Testis (tissue), 3 donors: ENCODE data around the gene MSI2. TPM values are rescaled to one million over a fixed set of nuclear protein-coding genes. Genes with fewer than 3 reads are reported as not detected.

Experiments
- DNase-seq: peaks from one replicate; pipeline ENCODE4 v3.0.0-alpha.2; 2019
- H3K27ac ChIP-seq, 2 donors: fragments of 200-600 bp; sonication (generic); one replicate each; pipeline ENCODE4 v1.5.1; 2019
- H3K27me3 ChIP-seq: fragments of 200-600 bp; sonication (generic); one replicate; pipeline ENCODE4 v1.5.1; 2019
- H3K36me3 ChIP-seq: fragments of 200-600 bp; sonication (generic); one replicate; pipeline ENCODE4 v1.5.1; 2017; ENCODE audit warnings: low read depth; ENCODE audit errors: missing control alignments
- H3K4me1 ChIP-seq: fragments of 200-600 bp; sonication (generic); one replicate; pipeline ENCODE4 v1.5.1; 2019
- H3K4me3 ChIP-seq, 2 donors: fragments of 200-600 bp; sonication (generic); one replicate each; pipeline ENCODE4 v1.5.1; 2017 to 2019
- H3K9me3 ChIP-seq: fragments of 200-600 bp; sonication (generic); one replicate; pipeline ENCODE4 v1.5.1; 2017
- CTCF ChIP-seq, 3 experiments: fragments of 450-650 bp in 2 of 3; fragments of 200-600 bp in 1 of 3; sonication (generic) in 1 of 3; IDR thresholded peaks; one replicate each; pipeline ENCODE4 v1.5.1; 2016 to 2019; ENCODE audit warnings: antibody characterized with exemption in 3 of 3, mild to moderate bottlenecking in 2 of 3, moderate library complexity in 1 of 3
- POLR2A ChIP-seq: fragments of 450-650 bp; IDR thresholded peaks from one replicate; pipeline ENCODE4 v1.6.1; 2017; ENCODE audit warnings: antibody characterized with exemption, mild to moderate bottlenecking, moderate library complexity
- WGBS, 2 donors: methylation state at CpG; one replicate each; pipeline ENCODE4 v1.1.5; 2018; 5-methylcytosine and 5-hydroxymethylcytosine counted together
- intact Hi-C: fragments of 100-400 bp; cut with DNase I; formaldehyde crosslinking; loops from one replicate; pipeline ENCODE4 v1.15.1; 2023; ENCODE audit warnings: low total_unique reads
- polyA plus RNA-seq: library from polyadenylated mRNA; stranded (reverse); fragments of 350-450 nt; fragmentation: Illumina TruSeq; extraction: RNeasy Lipid Tissue Mini Kit (QIAGEN cat#74804); gene quantifications from one replicate; pipeline ENCODE4 v1.2.3, GENCODE V29; 2014; ENCODE audit warnings: low read depth, low replicate concordance; ENCODE audit not compliant: insufficient read depth
- total RNA-seq, 2 donors: library from RNA; depleted of rRNA; stranded (reverse); fragments of >200 nt; gene quantifications; one replicate each; pipeline ENCODE4 v1.2.3, GENCODE V29; 2016

MSI2 gene
- total and polyA plus RNA-seq, 3 donors from 2014 or later = 46.5 to 106 (median 76.6) TPM

- no peak for DNase-seq
- Histone ChIP-seq H3K4me3 (no peak overlapping the region), H3K9me3 (no peaks in the 10 kb centered on the region), H3K36me3 (no peaks in the 10 kb centered on the region), H3K27me3 (no peaks in the 10 kb centered on the region), H3K4me1 (no peaks in the 10 kb centered on the region), H3K27ac (no peak overlapping the region)
- 83 to 84% methylated on average over 2 to 5 of the region's 5 CpGs for WGBS, 2 donors
- intact Hi-C loops = no loop called here
- TF ChIP-seq POLR2A (no peak), CTCF (IDR thresholded peaks at IDR 0.05) (no peak)
These were observed 168.5 kb downstream of the MSI2 start for GRCh38 chr17:57424777-57425188.

- Histone ChIP-seq H3K4me1 (no peaks in the 10 kb centered on the region), H3K9me3 (no peaks in the 10 kb centered on the region), H3K27me3 (no peaks in the 10 kb centered on the region), H3K27ac (no peak overlapping the region), H3K4me3 (no peak overlapping the region), H3K36me3 (no peaks in the 10 kb centered on the region)
- no peak for DNase-seq
- WGBS, 2 donors = 84 to 87% methylated on average over 5 of the region's 5 CpGs
- intact Hi-C loops = no loop called here
- TF ChIP-seq CTCF (IDR thresholded peaks at IDR 0.05) (no peak), POLR2A (no peak)
These were observed 169.1 kb downstream of the MSI2 start for GRCh38 chr17:57425431-57425830.

GRCh38 chr17:57425903-57426880 lies 169.9 kb downstream of the MSI2 start:
- Histone ChIP-seq H3K36me3 (no peaks in the 10 kb centered on the region), H3K4me3 (no peak overlapping the region), H3K4me1 (no peaks in the 10 kb centered on the region), H3K27ac (no peak overlapping the region), H3K9me3 (no peaks in the 10 kb centered on the region), H3K27me3 (no peaks in the 10 kb centered on the region)
- WGBS, 2 donors = 73 to 80% methylated on average over 10 of the region's 10 CpGs
- TF ChIP-seq POLR2A = no peak
- no peak for TF ChIP-seq CTCF (IDR thresholded peaks at IDR 0.05)
- DNase-seq = no peak
- intact Hi-C loops = no loop called here

- Histone ChIP-seq H3K27me3 (no peaks in the 10 kb centered on the region), H3K4me3 (no peak overlapping the region), H3K4me1 (no peaks in the 10 kb centered on the region), H3K9me3 (no peaks in the 10 kb centered on the region), H3K36me3 (no peaks in the 10 kb centered on the region), H3K27ac (no peak overlapping the region)
- DNase-seq = no peak
- intact Hi-C loops = loop anchor here (5.0 kb wide), 1 partner anchor 193 kb away; no protein-coding TSS in a partner anchor
- TF ChIP-seq CTCF (IDR thresholded peaks at IDR 0.05) = no peak
- no peak for TF ChIP-seq POLR2A
- WGBS, 2 donors = 76 to 86% methylated on average over 4 of the region's 4 CpGs
These were observed 173.6 kb downstream of the MSI2 start for GRCh38 chr17:57429966-57430365.
